PC-9 (cell line): ENCODE data around the gene UBAC1. TPM values are rescaled to one million over a fixed set of nuclear protein-coding genes. Genes with fewer than 3 reads are reported as not detected.

Source experiments
- BruUV-seq: library from RNA; stranded (reverse); fragments of 400-500 nt; replicated peaks from 2 replicates; lab custom pipeline; 2021; lab: Mats Ljungman, UMichigan
- CTCF ChIA-PET: fragments of 300-600 bp; sonication (Branson Sonifier 250); formaldehyde crosslinking; loops from one replicate; lab custom pipeline; 2022; ENCODE audit warnings: antibody characterized with exemption; lab: Charles Lee
- POLR2A ChIA-PET: fragments of 300-600 bp; sonication (Branson Sonifier 250); formaldehyde crosslinking; loops from one replicate; lab custom pipeline; 2022; ENCODE audit warnings: antibody characterized with exemption; ENCODE audit not compliant: unreplicated experiment; lab: Charles Lee
- DNase-seq, 2 experiments: peaks; one replicate each; pipeline versions ENCODE4 v3.0.0 to v3.0.0-alpha.2; 2015 to 2022; ENCODE audit warnings: mixed read lengths in 1 of 2
- H2AFZ ChIP-seq: fragments of 200-600 bp; sonication (generic); 2 replicates; pipeline ENCODE4 v1.8.1; 2017; ENCODE audit warnings: antibody characterized with exemption
- H3F3A ChIP-seq: fragments of 200-600 bp; sonication (generic); 2 replicates; pipeline ENCODE4 v1.8.1; 2017; ENCODE audit warnings: antibody characterized with exemption, mild to moderate bottlenecking, low read depth; ENCODE audit not compliant: insufficient read depth
- H3K27ac ChIP-seq: fragments of 200-600 bp; sonication (generic); 2 replicates; pipeline ENCODE4 v1.6.1; 2016; ENCODE audit warnings: mixed run types
- H3K27me3 ChIP-seq: fragments of 200-600 bp; sonication (generic); 2 replicates; pipeline ENCODE4 v1.6.1; 2016; ENCODE audit warnings: low read depth, mixed run types; ENCODE audit not compliant: insufficient read depth
- H3K36me3 ChIP-seq: fragments of 200-600 bp; sonication (generic); 2 replicates; pipeline ENCODE4 v1.6.1; 2016; ENCODE audit warnings: low read depth, mixed run types
- H3K4me1 ChIP-seq: fragments of 200-600 bp; sonication (generic); replicated peaks from 2 replicates; pipeline ENCODE4 v1.6.1; 2016; ENCODE audit warnings: mixed run types; ENCODE audit not compliant: insufficient read depth
- H3K4me2 ChIP-seq: fragments of 200-600 bp; sonication (generic); 2 replicates; pipeline ENCODE4 v1.6.1; 2017; ENCODE audit warnings: mixed run types
- H3K4me3 ChIP-seq: fragments of 200-600 bp; sonication (generic); 2 replicates; pipeline ENCODE4 v1.6.1; 2016; ENCODE audit warnings: mixed run types
- H3K79me2 ChIP-seq: fragments of 200-600 bp; sonication (generic); 2 replicates; pipeline ENCODE4 v1.6.1; 2017; ENCODE audit warnings: low read depth, mixed run types
- H3K9me2 ChIP-seq: fragments of 200-600 bp; sonication (generic); 2 replicates; pipeline ENCODE4 v1.8.1; 2017; ENCODE audit warnings: mild to moderate bottlenecking; ENCODE audit not compliant: insufficient read depth
- H3K9me3 ChIP-seq: fragments of 200-600 bp; sonication (generic); 2 replicates; pipeline ENCODE4 v1.8.1; 2016; ENCODE audit warnings: low read depth; ENCODE audit not compliant: insufficient read depth
- H4K20me1 ChIP-seq: fragments of 200-600 bp; sonication (generic); 2 replicates; pipeline ENCODE4 v1.8.1; 2017; ENCODE audit not compliant: insufficient read depth
- CTCF ChIP-seq: fragments of 200-600 bp; sonication (generic); conservative IDR thresholded peaks from 2 replicates; pipeline ENCODE4 v1.6.1; 2017; ENCODE audit warnings: mixed run types, antibody characterized with exemption, mild to moderate bottlenecking, moderate library complexity
- EZH2 ChIP-seq: fragments of 200-600 bp; sonication (generic); IDR thresholded peaks from 2 replicates; pipeline ENCODE4 v1.8.0; 2017; ENCODE audit warnings: antibody characterized with exemption, low read depth
- intact Hi-C: fragments of 100-400 bp; cut with micrococcal nuclease; formaldehyde crosslinking; loops from one replicate; pipeline ENCODE4 v1.10.0; 2022; ENCODE audit not compliant: unreplicated experiment
- total RNA-seq: library from RNA; stranded (reverse); gene quantifications from 2 replicates; pipeline ENCODE4 v1.2.3, GENCODE V29; 2021

The UBAC1 gene
- total RNA-seq, 1 experiment from 2014 or later: 27.6 TPM

DNA sequence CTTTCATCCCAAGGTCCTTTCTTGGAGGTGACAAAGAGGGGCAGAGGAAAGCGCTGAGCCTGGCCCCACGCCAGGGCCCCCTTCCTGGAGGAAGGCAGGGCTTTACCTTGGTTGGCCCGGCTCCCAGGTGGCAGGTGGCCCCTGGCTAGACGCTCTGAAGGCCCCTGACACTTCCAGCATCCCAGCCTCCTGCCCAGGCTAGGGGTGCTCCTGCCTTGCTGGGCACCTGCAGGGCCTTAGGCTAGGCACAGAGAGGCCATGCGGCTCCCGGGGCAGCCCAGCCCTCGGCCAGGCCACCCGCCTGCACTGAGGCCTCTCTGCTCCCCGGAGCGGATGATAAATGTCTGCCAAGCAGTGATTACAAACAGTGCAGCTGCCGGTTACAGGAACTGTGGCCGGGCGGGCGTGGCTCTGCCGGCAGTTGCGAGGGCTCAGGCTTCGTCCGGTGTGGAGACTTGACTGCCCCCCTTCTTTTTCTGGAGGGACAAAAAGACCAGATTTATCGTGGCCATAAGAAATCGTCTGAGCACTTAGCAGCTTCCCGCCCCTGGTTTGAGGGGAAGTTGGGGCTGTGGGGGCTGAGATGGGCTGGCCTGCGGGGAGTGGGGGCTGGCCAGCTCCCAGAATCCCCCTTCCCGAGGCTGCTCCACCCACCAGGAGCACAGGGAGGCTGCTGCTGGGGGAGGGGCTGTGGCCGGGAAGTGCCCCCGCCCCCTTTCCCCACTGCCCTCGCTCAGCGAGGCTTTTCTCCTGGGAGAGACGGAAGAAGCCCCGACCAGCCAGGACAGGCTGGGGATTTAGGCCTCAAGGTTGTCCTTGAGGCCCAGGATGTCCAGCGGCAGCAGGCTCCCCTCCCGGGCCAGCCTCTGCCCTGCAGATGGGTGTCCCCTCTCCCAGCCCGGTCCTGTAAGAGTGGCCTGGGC, 31.6 kb upstream of the UBAC1 start:
- Histone ChIP-seq H3F3A (no peaks in the 10 kb centered on the region), H2AFZ (no peak overlapping the region), H3K27me3 (no peaks in the 10 kb centered on the region), H3K4me3 (no peak overlapping the region), H4K20me1 (no peaks in the 10 kb centered on the region), H3K9me3 (no peaks in the 10 kb centered on the region), H3K79me2 (no peaks in the 10 kb centered on the region), H3K9me2 (no peaks in the 10 kb centered on the region), H3K4me1 (no peaks in the 10 kb centered on the region), H3K27ac (no peak overlapping the region), H3K36me3 (no peaks in the 10 kb centered on the region), H3K4me2 (no peak overlapping the region)
- BruUV-seq: no TSS peak
- TF ChIP-seq CTCF (no peak), EZH2 (no peak)
- intact Hi-C loops: no loop called here
- ChIA-PET CTCF (no interaction called here), POLR2A (no interaction called here)
- DNase-seq: peak in 1 of 2 experiments; percentile 38

DNA sequence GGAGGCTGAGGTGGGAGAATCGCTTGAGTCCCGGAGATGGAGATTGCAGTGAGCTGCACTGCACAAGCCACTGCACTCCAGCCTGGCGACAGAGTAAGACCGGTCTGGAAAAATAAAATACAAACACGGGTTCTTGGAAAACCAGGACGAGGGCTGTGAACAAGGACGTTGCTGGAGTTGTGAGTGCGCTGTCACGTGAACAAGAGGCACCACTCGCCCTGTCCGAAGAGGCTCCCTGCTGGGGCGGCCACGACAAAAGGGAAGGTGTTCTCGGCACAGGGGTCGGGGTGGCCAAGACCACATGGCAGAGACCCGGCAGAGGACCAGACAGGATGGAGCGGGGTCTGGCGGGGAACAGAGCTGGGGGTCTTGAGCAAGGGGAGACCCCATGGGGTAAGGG, 30.6 kb upstream of the UBAC1 start:
- POLR2A ChIA-PET: no interaction called here
- Histone ChIP-seq H3K27ac (no peak overlapping the region), H3K9me2 (no peaks in the 10 kb centered on the region), H4K20me1 (no peaks in the 10 kb centered on the region), H3K9me3 (no peaks in the 10 kb centered on the region), H3K36me3 (no peaks in the 10 kb centered on the region), H3F3A (no peaks in the 10 kb centered on the region), H3K4me1 (no peaks in the 10 kb centered on the region), H3K27me3 (no peaks in the 10 kb centered on the region), H3K4me2 (no peak overlapping the region), H2AFZ (no peak overlapping the region), H3K4me3 (no peak overlapping the region), H3K79me2 (no peaks in the 10 kb centered on the region)
- TF ChIP-seq CTCF (no peak), EZH2 (no peak)
- no TSS peak for BruUV-seq
- DNase-seq: no peak
- intact Hi-C loops: no loop called here
- CTCF ChIA-PET: no interaction called here

DNA sequence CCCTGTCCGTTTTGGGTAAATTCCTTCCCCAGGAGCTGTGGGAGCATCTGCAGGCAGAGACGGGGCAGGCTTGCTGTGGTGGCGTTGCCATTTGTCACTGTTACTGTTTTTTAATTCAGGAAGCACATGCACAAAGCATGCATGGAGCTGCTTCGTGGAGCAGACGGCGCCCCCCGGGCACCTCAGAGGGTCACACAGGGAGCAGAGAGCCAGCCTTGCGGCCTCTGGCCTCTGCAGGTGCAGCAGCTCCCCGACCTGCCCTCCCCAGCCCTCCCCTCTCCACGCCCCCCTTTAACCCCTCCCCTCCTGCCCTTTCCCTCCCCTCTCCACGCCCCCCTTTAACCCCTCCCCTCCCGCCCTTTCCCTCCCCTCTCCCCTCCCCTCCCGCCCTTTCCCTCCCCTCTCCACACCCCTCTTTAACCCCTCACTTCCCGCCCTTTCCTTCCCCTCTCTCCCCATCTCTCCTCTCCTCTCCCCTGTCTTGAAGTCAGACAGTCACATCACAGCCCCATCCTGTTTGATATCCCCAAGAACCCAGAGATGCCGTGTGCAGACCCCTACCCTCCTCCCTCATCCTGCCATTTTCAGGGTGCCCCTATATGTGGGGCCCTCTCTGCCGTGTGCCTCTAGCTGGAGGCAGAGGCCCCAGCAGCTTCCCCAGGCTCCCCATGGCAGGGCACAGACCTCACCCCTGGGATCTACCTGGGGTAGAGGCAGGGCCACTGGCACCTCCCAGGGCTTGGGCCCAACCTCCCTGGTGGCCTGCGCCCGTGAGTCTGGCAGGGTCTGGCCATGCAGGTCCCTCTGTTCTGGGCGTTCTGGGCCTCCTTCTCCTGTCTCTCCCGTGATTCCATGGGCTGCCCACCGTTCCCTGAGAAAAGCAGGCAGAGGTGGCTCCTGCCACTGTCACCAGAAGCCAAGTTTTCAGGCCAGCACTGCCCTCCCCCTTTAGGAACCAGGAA, 29.6 kb upstream of the UBAC1 start:
- H4K20me1 ChIP-seq: no peaks in the 10 kb centered on the region
- TF ChIP-seq CTCF (no peak), EZH2 (no peak)
- no peaks in the 10 kb centered on the region for H3K79me2 ChIP-seq
- H3K4me2 ChIP-seq: no peak overlapping the region
- no peaks in the 10 kb centered on the region for H3K36me3 ChIP-seq
- no peaks in the 10 kb centered on the region for H3K27me3 ChIP-seq
- intact Hi-C loops: no loop called here
- no peak overlapping the region for H3K4me3 ChIP-seq
- no peak overlapping the region for H2AFZ ChIP-seq
- no peak for DNase-seq
- H3K27ac ChIP-seq: no peak overlapping the region
- H3K9me3 ChIP-seq: no peaks in the 10 kb centered on the region
- BruUV-seq: no TSS peak
- no peaks in the 10 kb centered on the region for H3K4me1 ChIP-seq
- no peaks in the 10 kb centered on the region for H3F3A ChIP-seq
- no peaks in the 10 kb centered on the region for H3K9me2 ChIP-seq
- POLR2A ChIA-PET: no interaction called here
- CTCF ChIA-PET: interaction anchor here (0.6 kb wide), 1 partner anchor 141 kb away, joined by 5 read pairs; no protein-coding TSS in a partner anchor
